Stimulated activated CD8-positive, alpha-beta memory T cell treated with anti-CD3 and anti-CD28 coated beads, Interleukin-15, amount 100 ng/mL, for 4 hours (primary cell): ENCODE data around the gene TNRC6B.
"Not testable (repeated sequence)": the region's sequence is repeated elsewhere in the genome, so short reads cannot be mapped to it uniquely, and the experiment has no call there.

Experiments
- DNase-seq, 2 donors: peaks; one replicate each; pipeline ENCODE4 v3.0.0-alpha.2; 2020; ENCODE audit warnings: low read depth in 2 of 2

The TNRC6B gene

DNA sequence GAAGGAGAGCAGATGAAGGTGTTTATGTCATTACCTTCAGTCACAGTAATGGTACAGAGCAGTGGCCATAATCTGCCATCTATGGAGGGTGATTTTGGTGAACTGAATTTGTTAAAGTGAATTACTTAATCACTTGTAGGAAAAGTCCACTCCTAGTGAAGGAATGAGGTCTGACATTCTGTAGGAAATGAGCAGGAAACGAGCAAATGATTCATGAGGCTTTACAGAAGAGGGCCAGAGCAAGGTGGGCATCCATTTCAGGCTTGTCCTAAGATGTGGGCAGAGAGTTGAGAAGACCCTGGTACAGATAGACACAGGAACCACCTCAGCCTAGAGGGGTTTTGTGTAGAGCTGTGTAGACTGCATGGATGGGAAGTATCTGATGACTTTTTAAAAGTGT, 186.7 kb downstream of the TNRC6B start:
- DNase-seq = no peak

DNA sequence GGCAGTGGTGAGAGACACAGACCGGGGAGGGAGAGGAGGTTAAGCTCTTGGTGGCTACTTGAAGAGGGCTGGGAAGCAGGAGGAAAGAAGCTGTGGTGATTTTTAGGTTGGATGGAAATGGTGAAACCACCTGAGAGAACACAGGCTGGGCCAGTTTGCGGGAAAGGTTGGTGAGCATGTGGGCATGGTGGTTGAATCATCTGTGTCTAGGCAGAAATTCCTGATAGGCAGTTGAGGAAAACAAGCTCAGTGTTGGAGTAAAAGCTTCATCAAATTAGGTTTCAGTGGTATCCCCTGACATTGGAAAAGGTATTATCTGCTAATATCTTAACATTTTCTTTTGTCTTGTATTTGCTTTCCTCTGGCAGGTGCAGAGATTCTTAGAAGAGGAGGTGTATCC, 188.3 kb downstream of the TNRC6B start:
- DNase-seq = no peak

DNA sequence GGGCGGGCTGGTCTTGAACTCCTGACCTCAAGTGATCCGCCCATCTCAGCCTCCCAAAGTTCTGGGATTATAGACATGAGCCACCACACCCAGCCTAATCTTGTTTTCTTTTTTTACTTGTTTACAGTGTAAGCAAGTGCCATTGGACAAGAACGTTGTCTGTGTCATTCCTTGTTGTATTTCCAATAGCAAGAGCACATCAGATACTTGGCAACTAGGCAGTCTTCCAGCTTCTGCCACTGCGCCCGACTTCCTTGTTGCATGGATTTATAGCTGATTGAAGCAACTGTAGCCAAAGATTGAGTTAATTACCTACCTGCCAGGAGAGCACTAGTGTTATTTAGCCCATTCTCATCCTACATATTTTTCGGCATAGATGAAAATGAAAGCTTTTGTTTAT, 189.6 kb downstream of the TNRC6B start:
- DNase-seq = no peak

DNA sequence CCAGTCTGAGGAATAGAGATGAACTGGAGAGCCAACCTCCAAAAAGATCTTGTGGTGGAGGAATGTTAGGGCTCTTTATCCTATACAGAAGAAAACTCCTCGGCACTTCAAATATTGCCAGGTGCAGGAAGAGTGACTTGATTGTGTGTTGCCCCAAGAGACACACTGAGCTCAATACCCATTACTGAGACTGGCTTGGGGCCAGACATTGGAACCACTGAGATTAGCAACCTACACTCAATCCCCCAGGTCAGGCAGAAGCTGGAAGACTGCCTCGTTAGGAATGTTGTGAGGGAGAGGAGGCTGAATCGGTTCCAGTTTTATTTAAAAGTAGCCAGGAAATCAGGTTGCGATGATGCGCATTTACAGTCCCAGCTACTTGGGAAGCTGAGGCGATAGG, 190.3 kb downstream of the TNRC6B start:
- DNase-seq = no peak

DNA sequence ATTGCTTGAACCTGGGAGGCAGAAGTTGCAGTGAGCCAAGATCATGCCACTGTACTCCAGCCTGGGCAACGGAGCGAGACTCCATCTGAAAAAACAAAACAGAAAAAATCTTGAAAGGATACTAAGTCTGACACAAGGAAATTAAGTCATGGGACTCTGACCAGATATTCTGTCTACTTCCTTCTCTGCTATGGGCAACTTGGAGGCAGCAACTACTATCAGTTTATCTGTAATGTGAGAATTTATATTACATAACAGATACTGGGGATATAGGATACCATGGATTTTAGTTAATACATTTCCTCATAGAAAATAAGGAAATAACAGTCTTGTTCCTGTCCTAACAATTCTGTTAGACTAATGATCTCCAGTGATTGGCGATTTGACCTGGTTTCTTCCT, 191.1 kb downstream of the TNRC6B start:
- no peak for DNase-seq

DNA sequence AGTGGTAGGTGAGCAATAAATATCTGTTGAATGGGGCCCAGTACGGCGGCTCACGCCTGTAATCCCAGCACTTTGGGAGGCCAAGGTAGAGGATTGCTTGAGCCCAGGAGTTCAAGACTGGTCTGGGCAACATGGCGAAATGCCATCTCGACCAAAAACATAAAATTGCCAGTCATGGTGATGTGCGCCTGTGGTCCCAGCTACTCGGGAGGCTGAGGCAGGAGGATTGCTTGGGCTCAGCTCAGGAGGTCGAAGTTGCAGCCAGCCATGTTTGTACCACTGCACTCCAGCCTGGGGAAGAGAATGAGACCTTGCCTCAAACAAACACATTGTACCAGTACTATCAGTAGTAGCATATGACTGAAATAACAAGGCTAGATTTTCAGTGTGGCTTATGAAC, 196.8 kb downstream of the TNRC6B start:
- no peak for DNase-seq

DNA sequence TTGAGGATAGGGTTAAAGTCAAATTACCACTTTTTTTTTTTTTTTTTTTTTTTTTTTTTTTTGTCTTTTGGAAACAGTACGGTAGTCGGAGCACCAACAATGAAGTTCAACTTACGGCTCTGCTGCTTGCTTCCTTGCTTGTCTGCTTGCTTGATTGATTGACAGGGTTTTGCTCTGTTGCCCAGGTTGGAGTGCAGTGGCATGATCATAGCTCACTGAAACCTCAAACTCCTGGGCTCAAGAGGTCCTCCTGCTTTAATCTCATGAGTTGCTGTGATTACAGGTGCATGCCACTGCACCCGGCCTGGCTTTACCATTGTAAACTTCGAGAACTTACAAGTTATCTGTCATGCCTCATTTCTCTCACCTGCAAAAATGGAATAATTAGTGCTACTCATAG, 198.4 kb downstream of the TNRC6B start:
- no peak for DNase-seq

DNA sequence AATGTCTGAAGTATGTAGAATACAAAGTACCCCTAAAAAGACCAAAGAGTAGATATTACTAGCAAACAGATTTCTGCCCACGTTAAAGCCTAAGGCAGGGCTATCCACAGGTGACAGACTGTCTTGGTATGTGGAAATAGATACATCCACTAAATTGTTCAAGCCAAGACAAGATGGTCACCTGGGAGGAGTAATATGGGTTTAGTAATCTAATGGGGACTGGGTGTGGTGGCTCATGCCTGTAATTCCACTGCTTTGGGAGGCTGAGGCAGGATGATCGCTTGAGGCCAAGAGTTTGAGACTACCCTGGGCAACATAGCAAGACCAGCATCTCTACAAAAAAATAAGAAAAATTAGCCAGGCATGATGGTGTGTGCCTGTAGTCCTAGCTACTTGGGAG, 200.2 kb downstream of the TNRC6B start:
- no peak for DNase-seq

DNA sequence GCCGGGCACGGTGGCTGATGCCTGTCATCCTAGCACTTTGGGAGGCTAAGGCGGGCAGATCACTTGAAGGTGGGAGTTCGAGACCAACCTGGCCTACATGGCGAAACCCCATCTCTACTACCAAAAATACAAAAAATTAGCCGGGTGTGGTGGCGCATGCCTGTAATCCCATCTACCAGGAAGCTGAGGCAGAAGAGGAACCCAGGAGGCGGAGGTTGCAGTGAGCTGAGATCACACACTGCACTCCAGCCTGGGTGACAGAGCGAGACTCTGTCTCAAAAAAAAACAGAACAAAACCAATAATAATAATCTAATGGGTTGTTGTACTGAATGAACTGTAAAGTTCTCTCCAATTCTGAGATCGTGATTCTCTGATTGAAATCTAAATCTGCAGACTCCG, 200.7 kb downstream of the TNRC6B start:
- not testable (repeated sequence) for DNase-seq

DNA sequence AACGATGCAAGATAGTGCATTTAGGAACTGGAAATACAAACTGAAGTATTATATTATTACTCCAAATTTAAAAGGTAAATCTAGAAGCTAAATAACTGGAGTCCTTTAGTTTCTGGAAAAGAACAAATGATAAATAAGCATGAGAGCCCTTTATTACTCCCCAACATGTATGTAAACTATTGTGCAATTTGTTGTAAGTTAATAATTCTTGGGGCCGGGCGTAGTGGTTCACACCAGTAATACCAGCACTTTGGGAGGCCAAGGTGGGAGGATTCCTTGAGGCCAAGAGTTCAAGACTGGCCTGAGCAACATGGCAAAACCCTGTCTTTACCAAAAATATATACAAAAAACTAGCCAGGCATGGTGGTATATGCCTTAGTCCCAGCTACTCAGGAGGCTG, 203.7 kb downstream of the TNRC6B start:
- DNase-seq = no peak

DNA sequence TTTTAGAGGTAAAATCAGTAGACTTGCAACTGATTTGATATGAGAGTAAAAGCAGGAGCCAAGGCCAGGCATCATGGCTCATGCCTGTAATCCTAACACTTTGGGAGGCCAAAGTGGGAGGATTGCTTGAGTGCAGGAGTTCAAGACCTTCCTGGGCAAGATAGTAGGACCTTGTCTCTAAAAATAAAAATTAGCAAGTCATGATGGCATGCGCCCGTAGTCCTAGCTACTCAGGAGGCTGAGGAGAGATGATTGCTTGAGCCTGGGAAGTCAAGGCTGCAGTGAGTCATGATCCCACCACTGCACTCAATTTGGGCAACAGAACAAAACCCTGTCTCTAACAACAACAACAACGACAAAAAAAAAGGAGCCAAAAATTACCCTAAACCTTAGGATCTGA, 206.2 kb downstream of the TNRC6B start:
- no peak for DNase-seq

DNA sequence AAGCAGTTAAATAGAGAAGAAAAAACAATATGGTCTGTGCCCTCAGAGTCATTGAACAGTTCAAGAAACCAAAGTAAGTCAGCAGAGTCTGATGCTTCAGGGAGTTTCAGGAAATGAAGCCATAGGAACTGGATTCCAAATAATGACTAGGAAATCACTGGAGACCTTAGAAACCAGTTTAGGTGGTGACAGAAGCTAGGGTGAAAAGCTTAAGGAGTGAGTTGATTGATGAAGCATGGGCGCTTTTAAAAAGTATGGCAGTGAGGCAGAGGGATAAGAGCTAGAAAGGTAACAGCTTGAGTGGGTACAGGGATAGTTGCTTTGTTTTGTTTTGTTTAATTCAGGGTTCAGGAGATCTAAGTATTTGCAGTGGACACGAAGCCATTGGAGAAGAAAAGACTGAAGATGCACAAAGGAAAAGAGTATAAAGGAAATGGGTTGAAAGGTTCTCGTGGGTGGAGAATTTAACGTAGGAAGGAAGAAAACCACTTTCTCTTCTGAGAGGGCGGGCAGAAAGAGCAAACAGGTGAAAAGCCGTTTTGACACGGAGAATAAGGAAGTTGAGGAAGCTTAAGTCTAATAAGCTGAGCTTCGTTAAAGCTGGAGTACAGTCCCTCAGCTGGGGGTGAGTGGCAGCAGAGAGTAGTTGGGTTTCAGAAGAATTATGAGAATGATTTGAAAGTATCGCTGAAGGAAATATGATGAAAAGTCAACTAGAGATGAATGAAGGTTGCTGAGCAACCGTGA, 207.5 kb downstream of the TNRC6B start:
- no peak for DNase-seq
